ENCODE data around the gene NR2F2.

GRCh38 chr15:96320107-96320506 is 10.4 kb upstream of the NR2F2 start:
- no peak for TF ChIP-seq POLR2AphosphoS5 (IDR thresholded peaks at IDR 0.05; ENCODE audit: low read depth, low read length)
- no peak for TF ChIP-seq TAF1 (IDR thresholded peaks at IDR 0.05; ENCODE audit: low read depth, low read length)
- TF ChIP-seq POLR2A (IDR thresholded peaks at IDR 0.05; ENCODE audit: low read depth, low read length): no peak
- no peak for TF ChIP-seq SPI1 (IDR thresholded peaks at IDR 0.05; ENCODE audit: low read depth, low read length)
- TF ChIP-seq PAX5 (IDR thresholded peaks at IDR 0.05; ENCODE audit: insufficient read depth, low read length, severe bottlenecking): no peak
